H1 (cell line): Measurements from ENCODE around the gene RNF166. TPM values are rescaled to one million over a fixed set of nuclear protein-coding genes. Genes with fewer than 3 reads are reported as not detected.

Experiments
- CTCF ChIA-PET: fragments of 300-600 bp; sonication (Branson Sonifier 250); formaldehyde crosslinking; loops from one replicate; lab custom pipeline; 2021; ENCODE audit not compliant: partially characterized antibody; lab: Charles Lee
- POLR2A ChIA-PET: fragments of 300-600 bp; sonication (Branson Sonifier 250); formaldehyde crosslinking; loops from one replicate; lab custom pipeline; 2021; ENCODE audit warnings: inconsistent platforms; ENCODE audit not compliant: partially characterized antibody; lab: Charles Lee
- DNase-seq, 2 experiments: peaks; one replicate each; pipeline versions ENCODE4 v3.0.0 to v3.0.0-alpha.2; 2010 to 2022; ENCODE audit warnings: low spot score in 2 of 2, low read depth in 1 of 2, mixed read lengths in 1 of 2
- FAIRE-seq: peaks from 2 replicates; lab custom pipeline; 2011; peaks lifted over from hg19 to GRCh38; lab: Jason Lieb, UNC
- H2AFZ ChIP-seq: 2 replicates; pipeline ENCODE4 v1.8.1; 2012; ENCODE audit warnings: low read length, inconsistent platforms
- H2AK5ac ChIP-seq: 2 replicates; pipeline ENCODE4 v1.6.1; 2013; ENCODE audit warnings: low read depth, low read length
- H2BK120ac ChIP-seq: replicated peaks from 2 replicates; pipeline ENCODE3; 2013; ENCODE audit warnings: low read depth, low read length, inconsistent platforms
- H2BK12ac ChIP-seq: 2 replicates; pipeline ENCODE4 v1.6.1; 2013; ENCODE audit warnings: low read depth, low read length
- H2BK15ac ChIP-seq: 2 replicates; pipeline ENCODE4 v1.6.1; 2013; ENCODE audit warnings: low read length
- H2BK20ac ChIP-seq: 2 replicates; pipeline ENCODE4 v1.6.1; 2013; ENCODE audit warnings: low read length
- H2BK5ac ChIP-seq: 2 replicates; pipeline ENCODE4 v1.6.1; 2013; ENCODE audit warnings: low read depth, low read length
- H3K14ac ChIP-seq: 2 replicates; pipeline ENCODE4 v1.6.1; 2013; ENCODE audit warnings: inconsistent platforms; ENCODE audit not compliant: insufficient read length
- H3K18ac ChIP-seq: 2 replicates; pipeline ENCODE4 v1.6.1; 2013; ENCODE audit warnings: low read length; ENCODE audit errors: extremely low read depth
- H3K23ac ChIP-seq: 2 replicates; pipeline ENCODE4 v1.6.1; 2013; ENCODE audit warnings: inconsistent platforms; ENCODE audit not compliant: insufficient read length
- H3K23me2 ChIP-seq: 2 replicates; pipeline ENCODE4 v1.6.1; 2013; ENCODE audit warnings: low read depth, low read length
- H3K27ac ChIP-seq: 2 replicates; pipeline ENCODE4 v1.6.1; 2011; ENCODE audit warnings: low read depth, low read length, inconsistent platforms
- H3K27me3 ChIP-seq, 4 experiments: replicated peaks in 1 of 4; 1 replicate in 1 of 4; 2 replicates in 3 of 4; pipeline versions ENCODE4 v1.6.1 to v1.8.1; 2011 to 2013; ENCODE audit warnings: low read length in 3 of 4, mild to moderate bottlenecking in 3 of 4, inconsistent platforms in 2 of 4, mixed read lengths in 2 of 4, moderate library complexity in 1 of 4; ENCODE audit not compliant: control insufficient read depth in 3 of 4, insufficient read depth in 3 of 4; ENCODE audit errors: extremely low read depth in 1 of 4
- H3K36me3 ChIP-seq, 4 experiments: 2 replicates each; pipeline versions ENCODE4 v1.6.1 to v1.8.1; 2011 to 2013; ENCODE audit warnings: mild to moderate bottlenecking in 4 of 4, low read length in 3 of 4, moderate library complexity in 2 of 4, control low read depth in 1 of 4, inconsistent platforms in 1 of 4; ENCODE audit not compliant: insufficient read depth in 4 of 4, control insufficient read depth in 2 of 4
- H3K4ac ChIP-seq: replicated peaks from 2 replicates; pipeline ENCODE3; 2013; ENCODE audit warnings: low read length, low read depth, mixed read lengths, inconsistent platforms; ENCODE audit not compliant: insufficient read length
- H3K4me1 ChIP-seq, 4 experiments: replicated peaks in 1 of 4; 1 replicate in 1 of 4; 2 replicates in 3 of 4; pipeline versions ENCODE4 v1.6.1 to v1.8.1; 2011 to 2013; ENCODE audit warnings: low read length in 3 of 4, inconsistent platforms in 2 of 4, mixed read lengths in 1 of 4; ENCODE audit not compliant: insufficient read depth in 4 of 4, control insufficient read depth in 3 of 4
- H3K4me2 ChIP-seq, 2 experiments: 2 replicates each; pipeline versions ENCODE4 v1.6.1 to v1.8.1; 2011 to 2013; ENCODE audit warnings: low read depth in 2 of 2, low read length in 2 of 2, control low read depth in 1 of 2, inconsistent platforms in 1 of 2, mild to moderate bottlenecking in 1 of 2; ENCODE audit not compliant: insufficient read depth in 1 of 2
- H3K4me3 ChIP-seq, 4 experiments: fragments of 200-600, 300-600 bp in 1 of 4; sonication (generic), shearing (Covaris generic), sonication (Bioruptor Twin) in 1 of 4; 2 replicates each; pipeline versions ENCODE4 v1.5.1 to v1.8.1; 2011 to 2016; ENCODE audit warnings: low read length in 4 of 4, low read depth in 3 of 4, control low read depth in 2 of 4, inconsistent platforms in 2 of 4, mild to moderate bottlenecking in 2 of 4, mixed read lengths in 1 of 4, moderate library complexity in 1 of 4; ENCODE audit not compliant: insufficient read depth in 2 of 4; ENCODE audit errors: extremely low read depth in 1 of 4
- H3K56ac ChIP-seq: replicated peaks from 2 replicates; pipeline ENCODE3; 2013; ENCODE audit warnings: low read depth, mild to moderate bottlenecking, mixed read lengths, low read length, inconsistent platforms; ENCODE audit not compliant: insufficient read length
- H3K79me1 ChIP-seq: 2 replicates; pipeline ENCODE4 v1.6.1; 2013; ENCODE audit warnings: low read depth, low read length, control low read depth
- H3K79me2 ChIP-seq, 2 experiments: 2 replicates each; pipeline versions ENCODE4 v1.6.1 to v1.8.1; 2012 to 2013; ENCODE audit warnings: low read length in 2 of 2, mild to moderate bottlenecking in 2 of 2, inconsistent platforms in 1 of 2; ENCODE audit not compliant: insufficient read depth in 2 of 2, control insufficient read depth in 1 of 2
- H3K9ac ChIP-seq, 4 experiments: replicated peaks in 1 of 4; 1 replicate in 1 of 4; 2 replicates in 3 of 4; pipeline versions ENCODE4 v1.6.1 to v1.8.1; 2011 to 2013; ENCODE audit warnings: low read depth in 3 of 4, low read length in 3 of 4, control low read depth in 2 of 4, mild to moderate bottlenecking in 2 of 4, moderate library complexity in 2 of 4, inconsistent platforms in 1 of 4; ENCODE audit errors: extremely low read depth in 1 of 4
- H3K9me3 ChIP-seq, 2 experiments: 2 replicates each; pipeline versions ENCODE4 v1.6.1 to v1.8.1; 2012 to 2013; ENCODE audit warnings: mild to moderate bottlenecking in 2 of 2, moderate library complexity in 2 of 2, control low read depth in 1 of 2, inconsistent platforms in 1 of 2, low read depth in 1 of 2, low read length in 1 of 2, mixed read lengths in 1 of 2; ENCODE audit not compliant: insufficient read depth in 2 of 2
- H4K20me1 ChIP-seq, 2 experiments: replicated peaks in 1 of 2; 2 replicates each; pipeline versions ENCODE3 to v1.8.1; 2011 to 2013; ENCODE audit warnings: inconsistent platforms in 2 of 2, low read length in 2 of 2, mild to moderate bottlenecking in 1 of 2; ENCODE audit not compliant: insufficient read depth in 2 of 2, control insufficient read depth in 1 of 2
- H4K5ac ChIP-seq: 2 replicates; pipeline ENCODE4 v1.6.1; 2013; ENCODE audit warnings: low read length, low read depth, mixed read lengths, inconsistent platforms; ENCODE audit not compliant: insufficient read length
- H4K8ac ChIP-seq: 2 replicates; pipeline ENCODE4 v1.8.0; 2013; ENCODE audit warnings: mild to moderate bottlenecking, moderate library complexity, low read length, inconsistent platforms; ENCODE audit not compliant: insufficient read depth; ENCODE audit errors: extremely low read depth
- H4K91ac ChIP-seq: replicated peaks from 2 replicates; pipeline ENCODE3; 2013; ENCODE audit warnings: low read length, mixed read lengths, inconsistent platforms; ENCODE audit not compliant: insufficient read length
- ASH2L ChIP-seq: fragments of 200-600, 300-600 bp; sonication (generic); IDR thresholded peaks from one replicate; pipeline ENCODE4 v1.7.1; 2017; ENCODE audit warnings: low read length
- CHD1 ChIP-seq: IDR thresholded peaks from 2 replicates; pipeline ENCODE4 v1.6.1; 2012; ENCODE audit warnings: low read depth, low read length, improper control_type of control experiment
- CHD2 ChIP-seq: IDR thresholded peaks from 2 replicates; pipeline ENCODE4 v1.6.1; 2012; ENCODE audit warnings: low read length, improper control_type of control experiment
- CREB1 ChIP-seq: IDR thresholded peaks from 2 replicates; pipeline ENCODE4 v1.6.1; 2012; ENCODE audit warnings: inconsistent platforms
- EZH2 ChIP-seq: fragments of 200-600 bp; sonication (generic); IDR thresholded peaks from 2 replicates; pipeline ENCODE4 v1.7.1; 2012; ENCODE audit warnings: low read depth, mild to moderate bottlenecking, moderate library complexity, low read length, inconsistent platforms; ENCODE audit not compliant: severe bottlenecking
- FOSL1 ChIP-seq: IDR thresholded peaks from 2 replicates; pipeline ENCODE4 v1.6.1; 2011; ENCODE audit warnings: mild to moderate bottlenecking, low read depth, low read length, moderate library complexity; ENCODE audit not compliant: insufficient read depth
- GABPA ChIP-seq: IDR thresholded peaks from 2 replicates; pipeline ENCODE4 v1.6.1; 2011; ENCODE audit warnings: mild to moderate bottlenecking, low read length, moderate library complexity, borderline replicate concordance; ENCODE audit not compliant: insufficient read depth
- HDAC2 ChIP-seq, 2 experiments: fragments of 300-600 bp in 1 of 2; sonication (generic) in 1 of 2; IDR thresholded peaks; 2 replicates each; pipeline ENCODE4 v1.6.1; 2011 to 2012; ENCODE audit warnings: low read depth in 2 of 2, low read length in 2 of 2, mild to moderate bottlenecking in 2 of 2, moderate library complexity in 2 of 2, borderline replicate concordance in 1 of 2, inconsistent platforms in 1 of 2
- JUND ChIP-seq: IDR thresholded peaks from 2 replicates; pipeline ENCODE4 v1.6.1; 2011; ENCODE audit warnings: mild to moderate bottlenecking, improper control_type of control experiment, low read length
- KDM5A ChIP-seq: fragments of 200-600 bp; IDR thresholded peaks from 2 replicates; pipeline ENCODE4 v1.7.1; 2012; ENCODE audit warnings: mild to moderate bottlenecking, low read length, inconsistent platforms, mixed read lengths
- SP1 ChIP-seq: IDR thresholded peaks from 2 replicates; pipeline ENCODE4 v1.6.1; 2011; ENCODE audit warnings: low read depth, low read length
- SUZ12 ChIP-seq: fragments of 200-600 bp; sonication (generic); IDR thresholded peaks from 2 replicates; pipeline ENCODE4 v1.6.1; 2012; ENCODE audit warnings: mild to moderate bottlenecking, inconsistent platforms, low read length, moderate library complexity, mixed read lengths
- TAF1 ChIP-seq: IDR thresholded peaks from 2 replicates; pipeline ENCODE4 v1.6.1; 2011; ENCODE audit warnings: mild to moderate bottlenecking, low read depth, low read length
- WGBS, 2 experiments: shearing (Covaris generic) in 1 of 2; methylation state at CpG; one replicate each; pipeline versions ENCODE4 v1.1.6 to v1.1.7; 2013 to 2015; ENCODE audit warnings: low lambda C conversion rate in 2 of 2, mixed read lengths in 2 of 2, inconsistent platforms in 1 of 2, low coverage in 1 of 2, missing lambda C conversion rate in 1 of 2; ENCODE audit not compliant: insufficient replicate concordance in 2 of 2, insufficient coverage in 1 of 2, insufficient read length in 1 of 2; ENCODE audit errors: extremely low coverage in 1 of 2, missing lambda C conversion rate in 1 of 2; 5-methylcytosine and 5-hydroxymethylcytosine counted together
- polyA plus RNA-seq, 7 experiments: library from polyadenylated mRNA; depleted of rRNA in 3 of 7; stranded (reverse) in 5 of 7; unstranded in 2 of 7; fragments of >200 nt in 5 of 7; fragments of 200-250 nt in 2 of 7; gene quantifications; 1 replicate in 5 of 7; 2 replicates in 1 of 7; 4 replicates in 1 of 7; pipeline versions ENCODE4 v1.2.1 to v1.2.3, GENCODE V29; 2011 to 2013; ENCODE audit warnings: missing spikeins in 2 of 7, mixed read lengths in 2 of 7
- total RNA-seq: library from RNA; stranded (reverse); fragmentation: NEBNext Ultra II Directional; extraction: Animal tissue kit (Norgen Biotek cat#: 25700); gene quantifications from 2 replicates; pipeline ENCODE4 v1.2.1, GENCODE V29; 2021

RNF166 gene
- total and polyA plus RNA-seq, 2 of the 8 experiments (the other 6 are each of a cell fraction or from before 2014, with no cell fraction given), result 29.8 to 31.2 TPM

- Histone ChIP-seq H2AK5ac (no peak overlapping the region), H3K18ac (no peak overlapping the region), H2BK120ac (no peak overlapping the region), H3K27ac (no peak overlapping the region), H2AFZ (no peak overlapping the region), H2BK20ac (no peak overlapping the region), H4K5ac (no peak overlapping the region), H3K23ac (no peak overlapping the region), H3K79me2 (no peaks in the 10 kb centered on the region), H3K23me2 (no peaks in the 10 kb centered on the region), H4K8ac (no peak overlapping the region), H3K27me3 (no peaks in the 10 kb centered on the region), H3K9ac (no peak overlapping the region), H2BK15ac (no peak overlapping the region), H3K14ac (no peak overlapping the region), H3K79me1 (no peaks in the 10 kb centered on the region), H3K4me1 (peaks cover 0 to under 1% (median 0%) of the 10 kb centered on the region in 4 experiments; a peak in 1 of 7 replicates), H3K4ac (no peak overlapping the region), H2BK12ac (no peak overlapping the region), H3K9me3 (no peaks in the 10 kb centered on the region), H2BK5ac (no peak overlapping the region), H3K36me3 (peaks cover 0 to 18% (median under 1%) of the 10 kb centered on the region in 4 experiments; a peak in 2 of 8 replicates), H3K4me3 (no peak overlapping the region), H3K4me2 (no peak overlapping the region), H3K56ac (no peak overlapping the region), H4K91ac (no peak overlapping the region), H4K20me1 (peaks cover 0 to 10% of the 10 kb centered on the region in 2 experiments)
- FAIRE-seq (no peak), DNase-seq (no peak)
- CTCF ChIA-PET, result interaction anchor here (0.6 to 10.0 kb wide), 2 partner anchors 23 to 42 kb away, joined by 3 to 251 read pairs; no protein-coding TSS in a partner anchor
- POLR2A ChIA-PET, result interaction anchor here (1.0 kb wide), 1 partner anchor 77 kb away, joined by 3 read pairs; no protein-coding TSS in a partner anchor
- WGBS, 2 experiments, result 91% methylated on average over 29 of the region's 30 CpGs; no CpG with 5 or more reads in 1 of the 2 experiments
- TF ChIP-seq HDAC2 (IDR thresholded peaks at IDR 0.05; ENCODE audit: borderline replicate concordance in 1 of 2, low read depth in 2 of 2, low read length in 2 of 2) (no peak), FOSL1 (no peak), KDM5A (no peak), CREB1 (no peak), SP1 (no peak), SUZ12 (no peak), TAF1 (no peak), GABPA (no peak), JUND (no peak), CHD1 (no peak), CHD2 (no peak), EZH2 (no peak), ASH2L (no peak)
Observed at GRCh38 chr16:88732172-88732960, 26.2 kb upstream of the RNF166 start.
